HepG2 (cell line): ENCODE results near the gene FAM174C. TPM values are rescaled to one million over a fixed set of nuclear protein-coding genes. Genes with fewer than 3 reads are reported as not detected.

Experiments used
- AGO2 ChIP-seq: fragments of 200-400 bp; formaldehyde crosslinking; optimal IDR thresholded peaks from 2 replicates; pipeline ENCODE3; 2017; ENCODE audit warnings: mild to moderate bottlenecking, low read depth, low read length, moderate library complexity
- CEBPB ChIP-seq: IDR thresholded peaks from 2 replicates; pipeline ENCODE4 v1.6.1; 2011; ENCODE audit warnings: low read depth, low read length, improper control_type of control experiment, borderline replicate concordance
- FOXK2 ChIP-seq: fragments of 450-650 bp; IDR thresholded peaks from 2 replicates; pipeline ENCODE4 v1.6.1; 2016
- FOXP1 ChIP-seq, 2 experiments: fragments of 450-650 bp in 1 of 2; IDR thresholded peaks; 2 replicates each; pipeline ENCODE4 v1.6.1; 2017 to 2018; ENCODE audit warnings: antibody characterized with exemption in 1 of 2
- HNF4A ChIP-seq: sonication (generic); formaldehyde crosslinking; IDR thresholded peaks from 2 replicates; pipeline ENCODE4 v1.4.0; 2020; ENCODE audit warnings: missing genetic modification reagents
- HNRNPL ChIP-seq: fragments of 200-400 bp; formaldehyde crosslinking; IDR thresholded peaks from 2 replicates; pipeline ENCODE4 v1.6.1; 2017; ENCODE audit warnings: mild to moderate bottlenecking, low read depth, low read length
- HNRNPUL1 ChIP-seq: fragments of 200-400 bp; formaldehyde crosslinking; IDR thresholded peaks from 2 replicates; pipeline ENCODE4 v1.6.1; 2017; ENCODE audit warnings: low read depth, mild to moderate bottlenecking, low read length, moderate library complexity
- RFX5 ChIP-seq: IDR thresholded peaks from 2 replicates; pipeline ENCODE4 v1.6.1; 2011; ENCODE audit warnings: low read depth, low read length, improper control_type of control experiment
- SALL1 ChIP-seq: sonication (generic); formaldehyde crosslinking; IDR thresholded peaks from 2 replicates; pipeline ENCODE4 v1.8.0; 2022; ENCODE audit warnings: mild to moderate bottlenecking, missing genetic modification reagents
- ZFX ChIP-seq: sonication (generic); formaldehyde crosslinking; IDR thresholded peaks from 2 replicates; pipeline ENCODE4 v1.4.0; 2020; ENCODE audit warnings: mild to moderate bottlenecking, low read depth, missing genetic modification reagents, moderate library complexity
- ZFY ChIP-seq: sonication (generic); formaldehyde crosslinking; IDR thresholded peaks from 2 replicates; pipeline ENCODE4 v1.4.0; 2020; ENCODE audit warnings: missing genetic modification reagents
- ZNF251 ChIP-seq: sonication (generic); formaldehyde crosslinking; IDR thresholded peaks from 2 replicates; pipeline ENCODE4 v1.9.0; 2021; ENCODE audit warnings: mild to moderate bottlenecking, missing genetic modification reagents
- ZNF768 ChIP-seq: sonication (generic); formaldehyde crosslinking; IDR thresholded peaks from 2 replicates; pipeline ENCODE4 v1.4.0; 2020; ENCODE audit warnings: missing genetic modification reagents
- ZNF788 ChIP-seq: sonication (generic); formaldehyde crosslinking; IDR thresholded peaks from 2 replicates; pipeline ENCODE4 v1.5.0; 2020; ENCODE audit warnings: mild to moderate bottlenecking, missing genetic modification reagents, borderline replicate concordance
- ZNF839 ChIP-seq: sonication (generic); formaldehyde crosslinking; IDR thresholded peaks from 2 replicates; pipeline ENCODE4 v1.4.0; 2020; ENCODE audit warnings: missing genetic modification reagents, mild to moderate bottlenecking, borderline replicate concordance
- polyA plus RNA-seq, 8 experiments: library from polyadenylated mRNA; depleted of rRNA in 3 of 8; stranded (reverse) in 7 of 8; unstranded in 1 of 8; fragments of >200 nt; fragmentation: Illumina TruSeq in 4 of 8; extraction: Trizol in 4 of 8; gene quantifications; 2 replicates each; pipeline versions ENCODE4 v1.2.1 to v1.2.3, GENCODE V29; 2011 to 2016; ENCODE audit warnings: low read depth in 4 of 8, missing spikeins in 1 of 8, mixed read lengths in 1 of 8; ENCODE audit not compliant: insufficient read depth in 1 of 8
- total RNA-seq, 5 experiments: library from RNA; depleted of rRNA; stranded (reverse); fragments of >200 nt; fragmentation: Illumina TruSeq; extraction: Trizol; gene quantifications; 2 replicates each; pipeline ENCODE4 v1.2.3, GENCODE V29; 2016; ENCODE audit warnings: low read depth in 1 of 5
- TF ChIP-seq, protein P1 (sequence below), 2 experiments: sonication (generic) in 1 of 2; formaldehyde crosslinking in 1 of 2; IDR thresholded peaks; 2 replicates each; pipeline versions ENCODE4 v1.4.0 to v1.6.1; 2016 to 2020; ENCODE audit warnings: borderline replicate concordance in 1 of 2, low read depth in 1 of 2, mild to moderate bottlenecking in 1 of 2, missing genetic modification reagents in 1 of 2
- TF ChIP-seq, protein P2 (sequence below): sonication (generic); IDR thresholded peaks from 2 replicates; pipeline ENCODE4 v1.6.1; 2016; ENCODE audit warnings: low read depth, borderline replicate concordance
- TF ChIP-seq, protein P3 (sequence below): sonication (generic); formaldehyde crosslinking; IDR thresholded peaks from 2 replicates; pipeline ENCODE4 v1.8.1; 2023; ENCODE audit warnings: mild to moderate bottlenecking, missing genetic modification reagents
- TF ChIP-seq, protein P4 (sequence below): sonication (generic); formaldehyde crosslinking; IDR thresholded peaks from 2 replicates; pipeline ENCODE4 v1.5.1; 2020; ENCODE audit warnings: mild to moderate bottlenecking, missing genetic modification reagents

The FAM174C gene
- total and polyA plus RNA-seq, 2 of the 13 experiments (the other 11 are each of a cell fraction or from before 2014, with no cell fraction given) = 19.5 to 31.3 TPM

DNA sequence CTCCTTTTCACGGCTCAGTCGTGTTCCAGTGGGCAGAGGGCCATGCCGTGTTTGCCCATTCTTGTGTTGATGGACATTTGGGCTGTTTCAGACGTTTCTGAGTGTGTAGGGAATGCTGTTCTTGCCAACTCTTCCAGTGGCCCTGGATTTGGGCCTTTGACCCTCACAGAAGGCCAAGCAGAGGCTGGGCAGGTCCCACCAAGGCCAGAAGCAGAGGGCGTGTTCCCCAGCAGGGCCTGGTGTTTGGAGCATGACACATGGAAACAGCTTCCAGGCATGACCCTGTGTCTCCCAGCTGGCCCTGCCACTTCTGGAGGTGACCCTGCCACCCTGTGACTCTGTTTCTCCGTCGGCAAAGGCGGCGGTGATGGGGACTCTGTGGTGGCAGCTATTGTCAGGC, 46.2 kb downstream of the FAM174C start (continued):
- TF ChIP-seq, protein P1, sequence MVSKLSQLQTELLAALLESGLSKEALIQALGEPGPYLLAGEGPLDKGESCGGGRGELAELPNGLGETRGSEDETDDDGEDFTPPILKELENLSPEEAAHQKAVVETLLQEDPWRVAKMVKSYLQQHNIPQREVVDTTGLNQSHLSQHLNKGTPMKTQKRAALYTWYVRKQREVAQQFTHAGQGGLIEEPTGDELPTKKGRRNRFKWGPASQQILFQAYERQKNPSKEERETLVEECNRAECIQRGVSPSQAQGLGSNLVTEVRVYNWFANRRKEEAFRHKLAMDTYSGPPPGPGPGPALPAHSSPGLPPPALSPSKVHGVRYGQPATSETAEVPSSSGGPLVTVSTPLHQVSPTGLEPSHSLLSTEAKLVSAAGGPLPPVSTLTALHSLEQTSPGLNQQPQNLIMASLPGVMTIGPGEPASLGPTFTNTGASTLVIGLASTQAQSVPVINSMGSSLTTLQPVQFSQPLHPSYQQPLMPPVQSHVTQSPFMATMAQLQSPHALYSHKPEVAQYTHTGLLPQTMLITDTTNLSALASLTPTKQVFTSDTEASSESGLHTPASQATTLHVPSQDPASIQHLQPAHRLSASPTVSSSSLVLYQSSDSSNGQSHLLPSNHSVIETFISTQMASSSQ (IDR thresholded peaks at IDR 0.05; ENCODE audit: low read depth) = no peak
- TF ChIP-seq, protein P1 (CRISPR knock-in tag; IDR thresholded peaks at IDR 0.05; ENCODE audit: borderline replicate concordance) = no peak
- TF ChIP-seq ZNF251 (no peak), ZFX (peak; percentile 49; the same call in 1 of the 2 replicates), HNF4A (CRISPR knock-in tag) (peak; percentile 51), HNRNPL (peak; percentile 67), ZNF788 (CRISPR knock-in tag) (no peak), ZNF768 (CRISPR knock-in tag) (0 out of 2 replicates have a peak, but pooled peaks have one; percentile 28), HNRNPUL1 (no peak), SALL1 (peak; percentile 29; the same call in 1 of the 2 replicates), RFX5 (0 out of 2 replicates have a peak, but pooled peaks have one; percentile 18), FOXP1 (IDR thresholded peaks at IDR 0.05) (no peak), FOXP1 (CRISPR knock-in tag; IDR thresholded peaks at IDR 0.05) (no peak), FOXK2 (no peak), CEBPB (no peak), ZFY (CRISPR knock-in tag) (peak; percentile 43; the same call in 1 of the 2 replicates), AGO2 (peak; percentile 20), ZNF839 (CRISPR knock-in tag) (0 out of 2 replicates have a peak, but pooled peaks have one; percentile 29)
- TF ChIP-seq, protein P2, sequence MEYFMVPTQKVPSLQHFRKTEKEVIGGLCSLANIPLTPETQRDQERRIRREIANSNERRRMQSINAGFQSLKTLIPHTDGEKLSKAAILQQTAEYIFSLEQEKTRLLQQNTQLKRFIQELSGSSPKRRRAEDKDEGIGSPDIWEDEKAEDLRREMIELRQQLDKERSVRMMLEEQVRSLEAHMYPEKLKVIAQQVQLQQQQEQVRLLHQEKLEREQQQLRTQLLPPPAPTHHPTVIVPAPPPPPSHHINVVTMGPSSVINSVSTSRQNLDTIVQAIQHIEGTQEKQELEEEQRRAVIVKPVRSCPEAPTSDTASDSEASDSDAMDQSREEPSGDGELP = peak; percentile 6; the same call in 1 of the 2 replicates
- TF ChIP-seq, protein P3, sequence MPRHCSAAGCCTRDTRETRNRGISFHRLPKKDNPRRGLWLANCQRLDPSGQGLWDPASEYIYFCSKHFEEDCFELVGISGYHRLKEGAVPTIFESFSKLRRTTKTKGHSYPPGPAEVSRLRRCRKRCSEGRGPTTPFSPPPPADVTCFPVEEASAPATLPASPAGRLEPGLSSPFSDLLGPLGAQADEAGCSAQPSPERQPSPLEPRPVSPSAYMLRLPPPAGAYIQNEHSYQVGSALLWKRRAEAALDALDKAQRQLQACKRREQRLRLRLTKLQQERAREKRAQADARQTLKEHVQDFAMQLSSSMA (CRISPR knock-in tag) = no peak
- TF ChIP-seq, protein P4, sequence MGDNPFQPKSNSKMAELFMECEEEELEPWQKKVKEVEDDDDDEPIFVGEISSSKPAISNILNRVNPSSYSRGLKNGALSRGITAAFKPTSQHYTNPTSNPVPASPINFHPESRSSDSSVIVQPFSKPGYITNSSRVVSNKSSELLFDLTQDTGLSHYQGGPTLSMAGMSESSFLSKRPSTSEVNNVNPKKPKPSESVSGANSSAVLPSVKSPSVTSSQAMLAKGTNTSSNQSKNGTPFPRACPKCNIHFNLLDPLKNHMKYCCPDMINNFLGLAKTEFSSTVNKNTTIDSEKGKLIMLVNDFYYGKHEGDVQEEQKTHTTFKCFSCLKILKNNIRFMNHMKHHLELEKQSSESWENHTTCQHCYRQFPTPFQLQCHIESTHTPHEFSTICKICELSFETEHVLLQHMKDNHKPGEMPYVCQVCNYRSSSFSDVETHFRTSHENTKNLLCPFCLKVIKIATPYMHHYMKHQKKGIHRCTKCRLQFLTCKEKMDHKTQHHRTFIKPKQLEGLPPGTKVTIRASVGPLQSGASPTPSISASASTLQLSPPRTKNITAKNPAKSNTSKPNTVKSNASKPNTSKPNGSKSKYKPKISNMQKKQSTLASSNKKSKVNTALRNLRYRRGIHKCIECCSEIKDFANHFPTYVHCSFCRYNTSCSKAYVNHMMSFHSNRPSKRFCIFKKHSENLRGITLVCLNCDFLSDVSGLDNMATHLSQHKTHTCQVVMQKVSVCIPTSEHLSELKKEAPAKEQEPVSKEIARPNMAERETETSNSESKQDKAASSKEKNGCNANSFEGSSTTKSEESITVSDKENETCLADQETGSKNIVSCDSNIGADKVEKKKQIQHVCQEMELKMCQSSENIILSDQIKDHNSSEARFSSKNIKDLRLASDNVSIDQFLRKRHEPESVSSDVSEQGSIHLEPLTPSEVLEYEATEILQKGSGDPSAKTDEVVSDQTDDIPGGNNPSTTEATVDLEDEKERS (CRISPR knock-in tag) = 0 out of 2 replicates have a peak, but pooled peaks have one; percentile 15
